DOHH2 (cell line): ENCODE data around the gene SMPD1.

Source experiments
- H3F3A ChIP-seq: fragments of 200-600 bp; sonication (generic), shearing (Covaris generic); 2 replicates; pipeline ENCODE4 v1.6.0; 2016; ENCODE audit warnings: antibody characterized with exemption, mild to moderate bottlenecking; ENCODE audit not compliant: control insufficient read depth, insufficient read depth
- H3K27ac ChIP-seq: fragments of 200-600 bp; sonication (generic); 2 replicates; pipeline ENCODE4 v1.5.1; 2014; ENCODE audit warnings: low read depth, mild to moderate bottlenecking, low read length, moderate library complexity
- H3K27me3 ChIP-seq: fragments of 200-600 bp; sonication (generic); 2 replicates; pipeline ENCODE4 v1.6.1; 2014; ENCODE audit warnings: mild to moderate bottlenecking, low read length, mixed read lengths; ENCODE audit not compliant: control insufficient read depth
- H3K36me3 ChIP-seq: fragments of 200-600 bp; sonication (generic); 2 replicates; pipeline ENCODE4 v1.6.1; 2014; ENCODE audit warnings: mild to moderate bottlenecking, low read length, moderate library complexity, mixed read lengths; ENCODE audit not compliant: control insufficient read depth
- H3K4me1 ChIP-seq: fragments of 200-600 bp; sonication (generic); 2 replicates; pipeline ENCODE4 v1.6.1; 2014; ENCODE audit warnings: mild to moderate bottlenecking, low read length, mixed read lengths; ENCODE audit not compliant: control insufficient read depth
- H3K4me2 ChIP-seq: fragments of 200-600 bp; sonication (generic); 2 replicates; pipeline ENCODE4 v1.6.0; 2014; ENCODE audit warnings: mild to moderate bottlenecking, low read length, moderate library complexity
- H3K4me3 ChIP-seq: fragments of 200-600 bp; sonication (generic); 2 replicates; pipeline ENCODE4 v1.5.1; 2014; ENCODE audit warnings: mild to moderate bottlenecking, low read length, mixed read lengths
- H3K79me2 ChIP-seq: fragments of 200-600 bp; sonication (generic); 2 replicates; pipeline ENCODE4 v1.6.1; 2014; ENCODE audit warnings: mild to moderate bottlenecking, low read length, mixed read lengths; ENCODE audit not compliant: control insufficient read depth
- H3K9me2 ChIP-seq: fragments of 200-600 bp; sonication (generic); replicated peaks from 2 replicates; pipeline ENCODE4 v1.6.1; 2014; ENCODE audit warnings: mild to moderate bottlenecking, low read length, mixed read lengths; ENCODE audit not compliant: control insufficient read depth
- H3K9me3 ChIP-seq: fragments of 200-600 bp; sonication (generic); 2 replicates; pipeline ENCODE4 v1.6.1; 2014; ENCODE audit warnings: antibody characterized with exemption, low read length, mixed read lengths; ENCODE audit not compliant: control insufficient read depth, insufficient read depth
- H4K20me1 ChIP-seq: fragments of 200-600 bp; sonication (generic); 2 replicates; pipeline ENCODE4 v1.6.0; 2014; ENCODE audit warnings: low read depth, mild to moderate bottlenecking, antibody characterized with exemption, low read length, moderate library complexity; ENCODE audit not compliant: control insufficient read depth, insufficient read depth
- EZH2phosphoT487 ChIP-seq: fragments of 200-600 bp; sonication (generic); IDR thresholded peaks from 2 replicates; pipeline ENCODE4 v1.6.1; 2017; ENCODE audit warnings: borderline replicate concordance, mild to moderate bottlenecking, antibody characterized with exemption, low read length, moderate library complexity, mixed read lengths
- TF ChIP-seq, protein P1 (sequence below): fragments of 200-600 bp; sonication (generic); IDR thresholded peaks from one replicate; pipeline ENCODE4 v1.5.1; 2014; ENCODE audit warnings: antibody characterized with exemption, mild to moderate bottlenecking, low read depth, low read length; ENCODE audit not compliant: poor library complexity, severe bottlenecking

Gene SMPD1

DNA sequence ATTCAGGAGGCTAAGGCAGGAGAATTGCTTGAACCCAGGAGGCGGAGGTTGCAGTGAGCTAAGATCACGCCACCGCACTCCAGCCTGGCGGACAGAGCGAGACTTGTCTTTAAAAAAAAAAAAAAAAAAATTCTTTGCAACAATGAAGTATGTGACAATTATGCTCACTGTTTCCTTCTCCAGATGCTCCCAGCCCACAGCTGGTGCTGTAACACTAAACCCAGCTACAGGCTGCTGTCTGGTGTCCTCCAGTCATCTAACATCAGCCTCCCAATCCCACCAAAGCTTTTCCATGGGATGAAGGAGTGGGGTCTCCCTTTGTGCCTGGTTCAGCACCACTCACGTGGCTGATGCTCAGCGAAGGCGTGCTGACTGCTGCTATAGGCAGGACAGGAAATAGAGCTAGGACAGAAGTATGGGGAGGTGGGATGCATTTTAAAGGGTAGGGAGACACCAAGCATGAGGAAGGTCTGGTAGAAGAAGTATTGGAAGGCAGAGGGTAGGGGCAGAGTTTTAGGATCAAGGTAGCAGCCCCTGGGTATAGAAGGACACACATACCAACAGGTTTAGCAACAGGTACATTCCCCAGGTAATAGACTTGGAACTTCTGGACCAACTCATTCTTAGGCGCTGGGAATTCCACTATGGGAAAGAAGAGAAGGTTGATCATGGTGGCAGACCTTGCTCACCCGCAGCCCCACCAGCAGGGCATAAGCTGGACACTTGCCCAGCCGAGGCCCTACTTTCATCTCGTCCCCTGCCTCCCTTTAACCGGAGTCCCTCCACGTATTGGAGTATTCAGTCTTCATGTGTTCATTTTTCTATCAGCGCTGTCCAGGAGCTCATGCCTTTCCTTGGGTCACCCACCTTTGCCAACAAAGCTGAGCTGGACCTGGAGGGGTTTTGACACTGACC lies 10.4 kb downstream of the SMPD1 start:
- no peak overlapping the region for H3K4me3 ChIP-seq
- H3K9me2 ChIP-seq = no peaks in the 10 kb centered on the region
- H3K36me3 ChIP-seq = no peaks in the 10 kb centered on the region
- no peaks in the 10 kb centered on the region for H3F3A ChIP-seq
- no peaks in the 10 kb centered on the region for H3K27me3 ChIP-seq
- no peak for TF ChIP-seq EZH2phosphoT487
- TF ChIP-seq, protein P1, sequence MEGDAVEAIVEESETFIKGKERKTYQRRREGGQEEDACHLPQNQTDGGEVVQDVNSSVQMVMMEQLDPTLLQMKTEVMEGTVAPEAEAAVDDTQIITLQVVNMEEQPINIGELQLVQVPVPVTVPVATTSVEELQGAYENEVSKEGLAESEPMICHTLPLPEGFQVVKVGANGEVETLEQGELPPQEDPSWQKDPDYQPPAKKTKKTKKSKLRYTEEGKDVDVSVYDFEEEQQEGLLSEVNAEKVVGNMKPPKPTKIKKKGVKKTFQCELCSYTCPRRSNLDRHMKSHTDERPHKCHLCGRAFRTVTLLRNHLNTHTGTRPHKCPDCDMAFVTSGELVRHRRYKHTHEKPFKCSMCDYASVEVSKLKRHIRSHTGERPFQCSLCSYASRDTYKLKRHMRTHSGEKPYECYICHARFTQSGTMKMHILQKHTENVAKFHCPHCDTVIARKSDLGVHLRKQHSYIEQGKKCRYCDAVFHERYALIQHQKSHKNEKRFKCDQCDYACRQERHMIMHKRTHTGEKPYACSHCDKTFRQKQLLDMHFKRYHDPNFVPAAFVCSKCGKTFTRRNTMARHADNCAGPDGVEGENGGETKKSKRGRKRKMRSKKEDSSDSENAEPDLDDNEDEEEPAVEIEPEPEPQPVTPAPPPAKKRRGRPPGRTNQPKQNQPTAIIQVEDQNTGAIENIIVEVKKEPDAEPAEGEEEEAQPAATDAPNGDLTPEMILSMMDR = no peak
- no peak overlapping the region for H3K4me2 ChIP-seq
- H3K79me2 ChIP-seq = no peaks in the 10 kb centered on the region
- H3K4me1 ChIP-seq = peaks cover 36% of the 10 kb centered on the region
- H3K9me3 ChIP-seq = no peaks in the 10 kb centered on the region
- H3K27ac ChIP-seq = no peak overlapping the region
- H4K20me1 ChIP-seq = no peaks in the 10 kb centered on the region; the same call in 1 of the 2 replicates

- Histone ChIP-seq H3K9me3 (no peaks in the 10 kb centered on the region), H3K9me2 (no peaks in the 10 kb centered on the region), H3K4me2 (peak overlapping the region; percentile 93; the same call in 1 of the 2 replicates), H3K4me1 (peaks cover 36% of the 10 kb centered on the region), H3K27ac (no peak overlapping the region), H3K27me3 (no peaks in the 10 kb centered on the region), H3K36me3 (no peaks in the 10 kb centered on the region), H3F3A (no peaks in the 10 kb centered on the region), H4K20me1 (no peaks in the 10 kb centered on the region; the same call in 1 of the 2 replicates), H3K4me3 (no peak overlapping the region), H3K79me2 (no peaks in the 10 kb centered on the region)
- no peak for TF ChIP-seq EZH2phosphoT487
- TF ChIP-seq, protein P1 = no peak
These were observed 11.2 kb downstream of the SMPD1 start for GRCh38 chr11:6401464-6401863.

GRCh38 chr11:6402061-6402470 lies 11.8 kb downstream of the SMPD1 start:
- H4K20me1 ChIP-seq = no peaks in the 10 kb centered on the region; the same call in 1 of the 2 replicates
- H3K4me2 ChIP-seq = peak overlapping the region; percentile 93
- no peaks in the 10 kb centered on the region for H3F3A ChIP-seq
- no peaks in the 10 kb centered on the region for H3K9me3 ChIP-seq
- no peaks in the 10 kb centered on the region for H3K36me3 ChIP-seq
- no peaks in the 10 kb centered on the region for H3K27me3 ChIP-seq
- H3K4me1 ChIP-seq = peaks cover 36% of the 10 kb centered on the region
- H3K9me2 ChIP-seq = no peaks in the 10 kb centered on the region
- H3K27ac ChIP-seq = peak overlapping the region; percentile 84
- TF ChIP-seq, protein P1 = no peak
- TF ChIP-seq EZH2phosphoT487 = no peak
- peak overlapping the region; percentile 70 for H3K4me3 ChIP-seq
- H3K79me2 ChIP-seq = no peaks in the 10 kb centered on the region
